Smooth muscle cell (in vitro differentiated cells): Measurements from ENCODE around the gene IRF8. TPM values are rescaled to one million over a fixed set of nuclear protein-coding genes. Genes with fewer than 3 reads are reported as not detected.

Experiments used
- DNase-seq: peaks from one replicate; lab custom pipeline; 2025; ENCODE audit not compliant: unreplicated experiment; lab: John Stamatoyannopoulos, UW
- H2AFZ ChIP-seq: fragments of 200-600 bp; sonication (generic); 2 replicates; pipeline ENCODE4 v1.6.0; 2016; ENCODE audit warnings: antibody characterized with exemption, low read depth, mild to moderate bottlenecking
- H3F3A ChIP-seq: fragments of 200-600 bp; sonication (generic); 2 replicates; pipeline ENCODE4 v1.6.0; 2017; ENCODE audit warnings: antibody characterized with exemption, low read depth
- H3K27ac ChIP-seq: fragments of 200-600 bp; sonication (generic); 2 replicates; pipeline ENCODE4 v1.5.1; 2016; ENCODE audit warnings: low read depth, mild to moderate bottlenecking
- H3K27me3 ChIP-seq: fragments of 200-600 bp; sonication (generic); 2 replicates; pipeline ENCODE4 v1.6.1; 2016; ENCODE audit warnings: low read depth, mild to moderate bottlenecking
- H3K36me3 ChIP-seq: fragments of 200-600 bp; sonication (generic); 2 replicates; pipeline ENCODE4 v1.5.1; 2016; ENCODE audit warnings: low read depth
- H3K4me1 ChIP-seq: fragments of 200-600 bp; sonication (generic); 2 replicates; pipeline ENCODE4 v1.5.1; 2016; ENCODE audit warnings: low read depth
- H3K4me2 ChIP-seq: fragments of 200-600 bp; sonication (generic); 2 replicates; pipeline ENCODE4 v1.6.0; 2016; ENCODE audit warnings: mild to moderate bottlenecking
- H3K4me3 ChIP-seq: fragments of 200-600 bp; sonication (generic); 2 replicates; pipeline ENCODE4 v1.5.1; 2016; ENCODE audit warnings: mild to moderate bottlenecking
- H3K79me2 ChIP-seq: fragments of 200-600 bp; sonication (generic); 2 replicates; pipeline ENCODE4 v1.6.0; 2016; ENCODE audit warnings: low read depth, mild to moderate bottlenecking
- H3K9ac ChIP-seq: fragments of 200-600 bp; sonication (generic); 2 replicates; pipeline ENCODE4 v1.6.0; 2016; ENCODE audit warnings: low read depth
- H3K9me3 ChIP-seq: fragments of 200-600 bp; sonication (generic); replicated peaks from 2 replicates; pipeline ENCODE4 v1.5.1; 2016; ENCODE audit warnings: low read depth
- H4K20me1 ChIP-seq: fragments of 200-600 bp; sonication (generic); 2 replicates; pipeline ENCODE4 v1.6.0; 2016; ENCODE audit warnings: low read depth
- CTCF ChIP-seq: fragments of 200-600 bp; sonication (generic); IDR thresholded peaks from 2 replicates; pipeline ENCODE4 v1.5.1; 2017; ENCODE audit warnings: borderline replicate concordance, mild to moderate bottlenecking, antibody characterized with exemption; ENCODE audit not compliant: insufficient read depth, poor library complexity, severe bottlenecking
- WGBS: methylation state at CpG from one replicate; pipeline ENCODE4 v1.1.7; 2016; ENCODE audit warnings: low lambda C conversion rate; 5-methylcytosine and 5-hydroxymethylcytosine counted together
- polyA plus RNA-seq: library from polyadenylated mRNA; unstranded; fragments of >200 nt; fragmentation: Nextera tagmentation; extraction: Ambion mirVana; gene quantifications from 2 replicates; pipeline ENCODE4 v1.2.1, GENCODE V29; 2016
- total RNA-seq: library from RNA; depleted of rRNA; stranded (reverse); fragments of >200 nt; gene quantifications from 2 replicates; pipeline ENCODE4 v1.2.3, GENCODE V29; 2014

Gene IRF8
- total and polyA plus RNA-seq, 2 experiments from 2014 or later: 0.88 to 3.4 TPM

- Histone ChIP-seq H3K36me3 (no peaks in the 10 kb centered on the region), H3K9ac (no peak overlapping the region), H3K79me2 (no peaks in the 10 kb centered on the region), H2AFZ (no peak overlapping the region), H3F3A (no peaks in the 10 kb centered on the region), H3K4me1 (no peaks in the 10 kb centered on the region), H3K4me3 (no peak overlapping the region), H4K20me1 (no peaks in the 10 kb centered on the region), H3K27me3 (no peaks in the 10 kb centered on the region), H3K9me3 (no peaks in the 10 kb centered on the region), H3K27ac (no peak overlapping the region), H3K4me2 (no peak overlapping the region)
- WGBS: 60% methylated on average over 9 of the region's 9 CpGs
- no peak for DNase-seq
- no peak for TF ChIP-seq CTCF
Observed at GRCh38 chr16:85959686-85960085, 60.7 kb downstream of the IRF8 start.

GRCh38 chr16:85960486-85961046 is 61.6 kb downstream of the IRF8 start:
- 80% methylated on average over 10 of the region's 10 CpGs for WGBS
- Histone ChIP-seq H3K9me3 (no peaks in the 10 kb centered on the region), H3K27ac (no peak overlapping the region), H3K36me3 (no peaks in the 10 kb centered on the region), H3K4me3 (no peak overlapping the region), H3K4me2 (no peak overlapping the region), H3K27me3 (no peaks in the 10 kb centered on the region), H4K20me1 (no peaks in the 10 kb centered on the region), H2AFZ (no peak overlapping the region), H3K79me2 (no peaks in the 10 kb centered on the region), H3K4me1 (no peaks in the 10 kb centered on the region), H3F3A (no peaks in the 10 kb centered on the region), H3K9ac (no peak overlapping the region)
- no peak for DNase-seq
- TF ChIP-seq CTCF: no peak

GRCh38 chr16:85961988-85962915 is 63.3 kb downstream of the IRF8 start:
- TF ChIP-seq CTCF: no peak
- no peak overlapping the region for H2AFZ ChIP-seq
- WGBS: 88% methylated on average over 22 of the region's 22 CpGs
- H3K27ac ChIP-seq: no peak overlapping the region
- H3K9ac ChIP-seq: no peak overlapping the region
- H4K20me1 ChIP-seq: no peaks in the 10 kb centered on the region
- H3K4me1 ChIP-seq: no peaks in the 10 kb centered on the region
- H3K4me3 ChIP-seq: no peak overlapping the region
- H3K4me2 ChIP-seq: no peak overlapping the region
- H3K27me3 ChIP-seq: no peaks in the 10 kb centered on the region
- no peaks in the 10 kb centered on the region for H3F3A ChIP-seq
- H3K79me2 ChIP-seq: no peaks in the 10 kb centered on the region
- no peak for DNase-seq
- no peaks in the 10 kb centered on the region for H3K9me3 ChIP-seq
- no peaks in the 10 kb centered on the region for H3K36me3 ChIP-seq
